ENCODE data around the gene PRSS16.

Gene PRSS16

GRCh38 chr6:27303613-27304272 is 56.2 kb downstream of the PRSS16 start:
- H3K4me2 ChIP-seq (ENCODE audit: low read depth, low read length, poor library complexity, severe bottlenecking), result no peak overlapping the region
- no peaks in the 10 kb centered on the region for H3F3A ChIP-seq (ENCODE audit: insufficient read depth)
- H3K36me3 ChIP-seq (ENCODE audit: low read length), result no peaks in the 10 kb centered on the region
- no peak overlapping the region for H2AFZ ChIP-seq (ENCODE audit: low read depth, low read length, severe bottlenecking)
- H3K4me3 ChIP-seq (ENCODE audit: insufficient read depth, low read length, poor library complexity, severe bottlenecking), result no peak overlapping the region
- no peak overlapping the region for H3K9ac ChIP-seq (ENCODE audit: low read length)
- H3K9me3 ChIP-seq (ENCODE audit: insufficient read depth, low read length), result no peaks in the 10 kb centered on the region
- no peak overlapping the region for H3K27ac ChIP-seq (ENCODE audit: low read depth, low read length)
- H4K20me1 ChIP-seq (ENCODE audit: low read depth, low read length), result no peaks in the 10 kb centered on the region
- no peaks in the 10 kb centered on the region for H3K27me3 ChIP-seq (ENCODE audit: low read length)
- no peaks in the 10 kb centered on the region for H3K9me2 ChIP-seq (replicated peaks; ENCODE audit: insufficient read depth, low read length)
- no peaks in the 10 kb centered on the region for H3K79me2 ChIP-seq (ENCODE audit: insufficient read depth, low read length)
- TF ChIP-seq EZH2phosphoT487 (conservative IDR thresholded peaks at IDR 0.05; ENCODE audit: low read length) (no peak), CTCF (IDR thresholded peaks at IDR 0.05; ENCODE audit: insufficient read depth, low read length, poor library complexity, severe bottlenecking) (no peak)
